NB4 (cell line): Measurements from ENCODE around the gene CD82.

ENCODE experiments used
- DNase-seq: peaks from one replicate; pipeline ENCODE4 v3.0.0; 2010; ENCODE audit warnings: low read depth
- H3K4me3 ChIP-seq: one replicate; pipeline ENCODE4 v1.5.1; 2011; ENCODE audit warnings: mild to moderate bottlenecking, low read depth, low read length, moderate library complexity
- MYC ChIP-seq: IDR thresholded peaks from 2 replicates; pipeline ENCODE4 v1.6.1; 2011; ENCODE audit warnings: low read depth, low read length
- POLR2A ChIP-seq: IDR thresholded peaks from 2 replicates; pipeline ENCODE4 v1.6.1; 2011; ENCODE audit warnings: mild to moderate bottlenecking; ENCODE audit not compliant: insufficient read length; ENCODE audit errors: extremely low read depth
- TF ChIP-seq, protein P1 (sequence below): IDR thresholded peaks from one replicate; pipeline ENCODE4 v1.5.1; 2012; ENCODE audit warnings: low read depth, low read length
- TF ChIP-seq, protein P2 (sequence below): IDR thresholded peaks from 2 replicates; pipeline ENCODE4 v1.6.1; 2011; ENCODE audit warnings: low read depth, low read length

Gene CD82

DNA sequence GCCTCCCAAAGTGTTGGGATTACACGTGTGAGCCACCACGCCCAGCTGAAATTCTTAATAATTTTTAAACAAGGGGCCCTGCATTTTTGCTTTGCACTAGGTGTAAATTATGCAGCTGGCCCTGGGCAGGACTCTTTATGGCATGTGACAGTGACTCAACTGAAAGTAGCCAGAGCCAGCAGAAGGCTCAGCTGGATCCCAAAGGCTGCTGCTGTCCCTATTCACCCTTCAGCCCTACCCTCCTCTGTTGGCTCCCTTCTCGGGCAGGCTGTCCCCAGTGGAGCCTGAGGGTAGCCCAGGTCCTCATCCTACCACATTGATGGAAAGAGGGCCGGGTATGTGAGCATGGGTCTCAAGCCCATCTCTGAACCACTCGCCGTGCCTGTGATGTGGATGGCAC, 45.6 kb downstream of the CD82 start:
- no peak for DNase-seq

DNA sequence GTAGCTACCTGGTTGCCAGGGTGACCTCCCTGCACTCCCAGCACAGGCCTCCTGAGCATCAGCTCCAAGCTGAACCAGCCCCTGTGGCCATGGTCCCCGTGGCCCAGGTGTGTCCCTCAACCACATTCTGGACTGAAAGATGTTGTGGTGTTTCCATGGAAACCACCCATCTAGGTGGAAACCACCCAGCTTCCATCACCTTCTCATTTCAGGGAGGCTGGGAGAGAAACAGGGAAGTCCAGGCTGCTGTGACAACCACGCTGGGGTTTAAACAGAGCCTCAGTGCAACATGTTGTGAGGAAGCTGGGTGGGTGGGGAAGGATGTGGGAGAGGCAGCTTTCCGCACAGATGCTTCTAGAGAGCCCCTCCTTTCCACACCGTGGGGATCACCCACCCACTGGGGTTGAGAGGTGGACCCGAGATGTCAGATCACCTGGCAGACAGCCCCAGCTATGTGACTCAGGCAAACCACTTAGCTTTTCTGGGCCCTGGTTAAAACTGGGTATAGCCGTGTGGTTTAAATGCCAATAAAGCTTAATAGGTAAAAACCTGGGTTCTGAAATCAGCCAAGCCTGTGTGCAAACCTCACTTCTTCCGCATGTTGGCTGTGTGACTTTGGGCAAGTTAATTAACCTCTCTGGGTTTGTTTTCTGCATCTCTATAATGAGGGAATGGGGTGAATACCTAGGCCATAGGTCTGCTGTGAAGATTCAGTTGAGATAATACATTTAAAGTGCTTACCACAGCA, 46.4 kb downstream of the CD82 start:
- DNase-seq, result no peak
- TF ChIP-seq, protein P1, sequence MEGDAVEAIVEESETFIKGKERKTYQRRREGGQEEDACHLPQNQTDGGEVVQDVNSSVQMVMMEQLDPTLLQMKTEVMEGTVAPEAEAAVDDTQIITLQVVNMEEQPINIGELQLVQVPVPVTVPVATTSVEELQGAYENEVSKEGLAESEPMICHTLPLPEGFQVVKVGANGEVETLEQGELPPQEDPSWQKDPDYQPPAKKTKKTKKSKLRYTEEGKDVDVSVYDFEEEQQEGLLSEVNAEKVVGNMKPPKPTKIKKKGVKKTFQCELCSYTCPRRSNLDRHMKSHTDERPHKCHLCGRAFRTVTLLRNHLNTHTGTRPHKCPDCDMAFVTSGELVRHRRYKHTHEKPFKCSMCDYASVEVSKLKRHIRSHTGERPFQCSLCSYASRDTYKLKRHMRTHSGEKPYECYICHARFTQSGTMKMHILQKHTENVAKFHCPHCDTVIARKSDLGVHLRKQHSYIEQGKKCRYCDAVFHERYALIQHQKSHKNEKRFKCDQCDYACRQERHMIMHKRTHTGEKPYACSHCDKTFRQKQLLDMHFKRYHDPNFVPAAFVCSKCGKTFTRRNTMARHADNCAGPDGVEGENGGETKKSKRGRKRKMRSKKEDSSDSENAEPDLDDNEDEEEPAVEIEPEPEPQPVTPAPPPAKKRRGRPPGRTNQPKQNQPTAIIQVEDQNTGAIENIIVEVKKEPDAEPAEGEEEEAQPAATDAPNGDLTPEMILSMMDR, result no peak
- TF ChIP-seq MYC (no peak), POLR2A (no peak)
- TF ChIP-seq, protein P2, sequence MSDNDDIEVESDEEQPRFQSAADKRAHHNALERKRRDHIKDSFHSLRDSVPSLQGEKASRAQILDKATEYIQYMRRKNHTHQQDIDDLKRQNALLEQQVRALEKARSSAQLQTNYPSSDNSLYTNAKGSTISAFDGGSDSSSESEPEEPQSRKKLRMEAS, result no peak
- no peak overlapping the region for H3K4me3 ChIP-seq

More for the DNA sequence above, 45.6 kb downstream of the CD82 start:
- H3K4me3 ChIP-seq, result no peak overlapping the region
- no peak for TF ChIP-seq MYC

DNA sequence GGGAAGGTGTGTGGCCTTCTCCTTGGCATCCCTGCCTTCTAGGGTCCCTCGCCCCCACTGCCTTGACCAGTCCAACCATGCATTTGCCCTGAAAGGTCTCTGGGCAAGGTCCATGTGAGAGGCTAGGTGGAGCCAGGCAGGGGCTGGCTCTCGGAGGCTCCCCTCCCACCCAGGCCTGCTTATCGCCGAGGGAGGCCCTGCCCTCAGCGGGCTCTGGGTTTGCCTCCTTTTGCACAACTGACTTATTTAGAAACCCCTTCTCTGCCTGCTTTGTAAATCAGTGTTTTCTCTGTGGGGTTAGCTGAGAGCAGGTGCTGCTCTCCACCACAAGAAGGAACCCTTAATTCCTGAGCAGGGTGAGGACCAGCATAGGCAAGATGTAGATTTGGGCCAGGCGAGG, 47.7 kb downstream of the CD82 start:
- H3K4me3 ChIP-seq, result no peak overlapping the region
- TF ChIP-seq, protein P2, result no peak
- TF ChIP-seq POLR2A (no peak), MYC (no peak)
- TF ChIP-seq, protein P1, result no peak
- no peak for DNase-seq

DNA sequence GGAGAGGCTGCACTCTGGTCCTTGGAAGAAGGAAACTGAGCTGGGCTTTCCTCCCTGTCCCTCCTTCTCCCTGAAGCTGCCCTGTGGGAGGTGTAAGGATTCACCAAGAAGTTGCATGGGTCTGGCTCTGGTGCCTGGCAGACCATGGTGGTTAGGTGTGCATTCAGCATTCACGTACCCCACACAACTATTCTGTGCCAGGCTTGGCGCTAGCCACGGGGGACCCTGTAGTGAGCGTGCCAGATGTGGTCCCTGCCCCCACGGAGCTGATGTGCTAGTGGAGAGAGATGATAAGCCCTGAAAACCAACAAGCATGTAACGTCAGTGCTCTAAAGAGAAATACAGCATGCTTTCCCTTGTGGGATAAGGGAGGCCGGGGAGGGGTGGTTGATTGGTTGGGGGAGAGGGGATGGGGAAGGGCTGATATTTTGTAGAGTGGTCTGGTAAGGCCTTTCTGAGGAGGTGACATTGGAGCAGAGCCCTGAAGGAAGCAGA, 48.9 kb downstream of the CD82 start:
- TF ChIP-seq, protein P1, result no peak
- no peak for TF ChIP-seq POLR2A
- TF ChIP-seq, protein P2, result no peak
- no peak for TF ChIP-seq MYC
- H3K4me3 ChIP-seq, result no peak overlapping the region
- DNase-seq, result no peak

DNA sequence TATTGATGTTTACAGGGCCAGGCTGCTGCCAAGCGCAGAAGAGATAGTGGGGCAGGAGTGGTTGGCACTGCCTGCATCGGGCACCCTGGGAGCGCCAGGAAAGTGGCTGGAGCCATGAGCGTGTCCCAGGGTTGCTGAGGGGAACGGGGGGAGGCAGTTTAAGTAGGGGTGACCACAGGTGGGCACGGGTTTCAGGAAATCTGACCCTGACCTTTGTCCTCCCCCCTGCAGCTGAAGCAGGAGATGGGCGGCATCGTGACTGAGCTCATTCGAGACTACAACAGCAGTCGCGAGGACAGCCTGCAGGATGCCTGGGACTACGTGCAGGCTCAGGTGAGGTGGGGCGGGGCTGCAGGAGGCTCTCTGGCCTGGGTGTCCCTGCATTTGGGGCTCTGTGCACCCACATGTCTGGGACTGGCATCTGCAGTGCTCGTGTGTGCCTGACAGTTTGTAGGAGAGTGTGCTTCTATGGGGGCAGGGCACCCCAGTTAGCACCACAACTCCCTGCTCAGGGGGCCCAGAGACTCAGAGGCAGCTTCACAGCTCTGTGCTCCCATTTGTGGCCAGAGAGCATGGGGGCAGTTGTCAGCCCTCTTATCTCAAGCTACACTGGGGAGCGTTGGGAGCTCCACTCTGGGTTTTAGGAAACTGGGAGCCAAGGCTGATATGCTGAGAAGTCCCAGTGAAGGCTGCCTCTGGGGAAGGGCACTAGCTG, 49.7 kb downstream of the CD82 start:
- DNase-seq, result no peak
- H3K4me3 ChIP-seq, result no peak overlapping the region
- TF ChIP-seq, protein P1, result no peak
- TF ChIP-seq MYC (no peak), POLR2A (no peak)
- TF ChIP-seq, protein P2, result no peak

DNA sequence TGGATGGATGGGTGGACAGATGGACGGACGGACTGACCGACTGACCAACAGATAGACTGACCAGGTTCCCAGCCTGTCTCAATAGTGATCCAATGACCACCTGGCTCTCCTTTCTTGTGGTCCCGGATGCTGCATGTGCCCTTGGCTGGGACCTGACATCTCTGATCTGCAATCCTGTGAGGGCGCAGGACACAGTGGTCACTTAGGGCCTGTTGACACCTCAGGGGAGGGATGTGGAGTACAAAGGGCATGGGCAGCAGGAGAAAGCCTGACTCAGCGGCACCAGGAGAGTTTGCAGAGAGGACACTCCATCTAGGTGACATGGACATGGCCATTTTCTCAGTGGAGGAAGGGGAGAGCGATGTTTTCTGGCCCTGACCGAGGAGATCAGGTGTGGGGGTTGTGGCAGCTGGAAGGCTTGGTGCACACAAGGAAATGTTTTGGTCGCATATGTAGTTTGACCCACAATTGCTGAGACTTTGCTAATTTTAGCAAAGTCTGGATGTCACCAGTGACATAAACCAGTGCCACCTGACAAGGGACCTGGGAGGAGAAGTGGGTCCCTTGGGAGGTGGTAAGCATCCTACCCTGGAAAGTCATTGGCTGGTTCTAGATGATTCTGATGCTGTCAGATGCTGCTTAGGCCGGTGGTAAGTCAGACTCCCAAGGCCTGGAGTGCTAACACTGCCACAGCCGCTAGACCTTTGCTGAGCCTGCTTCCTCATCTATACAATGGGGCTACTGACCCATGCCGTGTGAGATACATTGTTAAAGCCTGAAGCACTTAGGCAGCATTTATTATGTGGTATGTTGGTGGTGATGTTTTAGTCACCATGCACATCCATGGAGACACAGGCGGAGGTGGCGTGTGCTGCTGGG, 50.7 kb downstream of the CD82 start:
- H3K4me3 ChIP-seq, result no peak overlapping the region
- TF ChIP-seq POLR2A (no peak), MYC (no peak)
- TF ChIP-seq, protein P1, result no peak
- TF ChIP-seq, protein P2, result no peak
- no peak for DNase-seq
